HG03520 (cell line): ENCODE data around the gene PXMP2.
A peak's percentile ranks its signal among the peaks of the same experiment; 100 is the strongest.
"Not testable (repeated sequence)": the region's sequence is repeated elsewhere in the genome, so short reads cannot be mapped to it uniquely, and the experiment has no call there.

Experiments used
- ATAC-seq: cut with Tn5 transposase; IDR thresholded peaks from one replicate; pipeline ENCODE4 v1.9.1; 2021; ENCODE audit warnings: mild to moderate bottlenecking, moderate library complexity; ENCODE audit not compliant: unreplicated experiment

PXMP2 gene

GRCh38 chr12:132690112-132690511, 2.7 kb downstream of the PXMP2 start:
- no peak for ATAC-seq

DNA sequence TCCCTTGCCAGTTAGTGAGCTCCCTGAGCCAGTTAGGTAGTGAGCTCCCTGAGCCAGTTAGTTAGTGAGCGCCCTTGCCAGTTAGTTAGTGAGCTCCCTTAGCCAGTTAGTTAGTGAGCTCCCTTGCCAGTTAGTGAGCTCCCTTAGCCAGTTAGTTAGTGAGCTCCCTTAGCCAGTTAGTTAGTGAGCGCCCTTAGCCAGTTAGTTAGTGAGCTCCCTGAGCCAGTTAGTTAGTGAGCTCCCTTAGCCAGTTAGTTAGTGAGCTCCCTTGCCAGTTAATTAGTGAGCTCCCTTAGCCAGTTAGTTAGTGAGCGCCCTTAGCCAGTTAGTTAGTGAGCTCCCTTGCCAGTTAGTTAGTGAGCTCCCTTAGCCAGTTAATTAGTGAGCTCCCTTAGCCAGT, 4.6 kb downstream of the PXMP2 start:
- ATAC-seq: not testable (repeated sequence)

DNA sequence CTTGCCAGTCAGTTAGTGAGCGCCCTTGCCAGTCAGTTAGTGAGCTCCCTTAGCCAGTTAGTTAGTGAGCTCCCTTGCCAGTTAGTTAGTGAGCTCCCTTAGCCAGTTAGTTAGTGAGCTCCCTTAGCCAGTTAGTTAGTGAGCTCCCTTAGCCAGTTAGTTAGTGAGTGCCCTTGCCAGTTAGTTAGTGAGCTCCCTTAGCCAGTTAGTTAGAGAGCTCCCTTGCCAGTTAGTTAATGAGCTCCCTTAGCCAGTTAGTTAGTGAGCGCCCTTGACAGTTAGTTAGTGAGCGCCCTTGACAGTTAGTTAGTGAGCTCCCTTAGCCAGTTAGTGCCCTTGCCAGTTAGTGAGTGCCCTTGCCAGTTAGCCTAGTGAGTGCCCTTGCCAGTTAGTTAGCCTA, 7.5 kb downstream of the PXMP2 start:
- ATAC-seq: not testable (repeated sequence)

- ATAC-seq: no peak
Measured at GRCh38 chr12:132695431-132695830, 8.0 kb downstream of the PXMP2 start.

DNA sequence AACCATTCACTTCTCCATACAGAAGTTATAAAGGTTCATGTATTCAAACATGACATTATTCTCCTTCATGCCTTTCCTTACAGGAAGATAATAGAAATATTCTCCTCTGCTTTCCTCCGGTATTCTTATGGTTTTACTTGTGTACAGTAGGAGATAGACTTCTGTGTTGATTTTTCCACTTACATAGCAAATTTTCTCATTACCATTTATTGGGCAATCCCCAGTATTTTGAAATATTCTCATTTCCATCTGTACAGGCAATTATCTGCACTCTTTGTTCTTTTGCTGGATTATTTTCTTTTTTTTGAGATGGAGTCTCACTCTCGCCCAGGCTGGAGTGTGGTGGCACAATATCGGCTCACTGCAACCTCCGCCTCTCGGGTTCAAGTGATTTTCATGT, 11.0 kb downstream of the PXMP2 start:
- ATAC-seq: no peak

- no peak for ATAC-seq
Measured at GRCh38 chr12:132700212-132700822, 12.9 kb downstream of the PXMP2 start.

DNA sequence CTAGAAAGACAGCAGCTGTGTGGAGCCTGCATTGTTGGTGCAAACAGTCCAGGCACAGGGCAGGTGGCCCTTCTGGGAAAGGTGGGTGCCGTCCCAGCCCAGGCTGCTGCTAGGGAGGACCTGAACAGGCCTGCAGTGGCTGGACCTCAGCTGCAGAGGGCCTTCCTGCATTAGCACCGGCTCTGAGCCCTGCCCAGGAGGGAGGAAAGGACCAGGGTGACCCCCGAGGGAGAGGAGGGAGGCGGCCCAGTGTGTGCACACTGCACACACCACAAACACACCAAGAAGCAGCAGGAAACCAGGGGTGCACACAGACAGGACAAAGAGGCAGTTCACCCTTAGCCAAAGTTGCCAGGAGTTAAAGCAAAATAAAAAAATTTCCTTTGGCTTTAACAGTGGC, 15.3 kb downstream of the PXMP2 start:
- no peak for ATAC-seq

DNA sequence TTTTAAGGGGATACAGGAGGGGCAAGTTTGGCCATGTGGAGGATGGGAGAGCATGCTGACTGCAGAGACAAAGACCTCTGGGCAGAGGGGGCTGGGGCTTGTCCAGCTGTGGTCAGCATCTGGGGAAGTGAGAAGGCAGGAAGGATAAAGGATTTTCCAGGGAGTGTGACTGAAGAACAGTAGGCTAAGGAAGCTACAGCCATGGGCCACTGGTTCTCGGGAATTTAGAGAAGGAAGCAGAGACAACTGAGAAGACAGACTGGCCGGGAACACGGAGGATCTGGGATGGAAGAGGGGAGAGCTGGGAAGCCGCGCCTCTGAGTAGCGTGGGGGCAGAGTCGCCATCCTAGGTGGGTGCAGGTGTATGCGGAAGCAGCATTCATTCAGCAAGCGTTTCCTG, 16.3 kb downstream of the PXMP2 start:
- ATAC-seq: no peak

- ATAC-seq: no peak
Measured at GRCh38 chr12:132707241-132707640, 19.9 kb downstream of the PXMP2 start.

DNA sequence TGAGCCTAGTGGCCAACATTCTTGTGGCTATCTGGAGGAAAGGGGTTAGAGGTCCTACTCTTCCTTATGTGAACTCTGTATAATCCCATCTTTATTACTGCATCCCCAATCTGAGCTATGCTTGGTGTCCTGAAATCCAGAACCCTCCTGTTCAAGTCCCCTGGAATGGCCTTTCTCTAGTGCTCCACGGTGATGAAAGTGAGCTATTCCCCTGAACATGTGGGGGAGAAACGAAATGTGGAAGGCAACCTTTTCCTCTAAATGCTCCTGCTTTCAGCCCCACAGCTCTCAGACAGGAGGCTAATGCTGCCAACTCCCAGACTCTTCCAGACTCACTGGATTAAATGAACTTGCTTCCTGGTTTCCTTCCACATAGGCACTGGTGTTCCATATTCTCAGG, 20.8 kb downstream of the PXMP2 start:
- ATAC-seq: no peak

GRCh38 chr12:132710043-132710404, 22.6 kb downstream of the PXMP2 start:
- ATAC-seq: peak; percentile 25

GRCh38 chr12:132710405-132711079, 23.2 kb downstream of the PXMP2 start, which contains the start of gene PGAM5:
Gene PGAM5 (plus strand): TSS chr12:132710842. CDS start chr12:132710877, 35 bp downstream.
- ATAC-seq: peak; percentile 88

DNA sequence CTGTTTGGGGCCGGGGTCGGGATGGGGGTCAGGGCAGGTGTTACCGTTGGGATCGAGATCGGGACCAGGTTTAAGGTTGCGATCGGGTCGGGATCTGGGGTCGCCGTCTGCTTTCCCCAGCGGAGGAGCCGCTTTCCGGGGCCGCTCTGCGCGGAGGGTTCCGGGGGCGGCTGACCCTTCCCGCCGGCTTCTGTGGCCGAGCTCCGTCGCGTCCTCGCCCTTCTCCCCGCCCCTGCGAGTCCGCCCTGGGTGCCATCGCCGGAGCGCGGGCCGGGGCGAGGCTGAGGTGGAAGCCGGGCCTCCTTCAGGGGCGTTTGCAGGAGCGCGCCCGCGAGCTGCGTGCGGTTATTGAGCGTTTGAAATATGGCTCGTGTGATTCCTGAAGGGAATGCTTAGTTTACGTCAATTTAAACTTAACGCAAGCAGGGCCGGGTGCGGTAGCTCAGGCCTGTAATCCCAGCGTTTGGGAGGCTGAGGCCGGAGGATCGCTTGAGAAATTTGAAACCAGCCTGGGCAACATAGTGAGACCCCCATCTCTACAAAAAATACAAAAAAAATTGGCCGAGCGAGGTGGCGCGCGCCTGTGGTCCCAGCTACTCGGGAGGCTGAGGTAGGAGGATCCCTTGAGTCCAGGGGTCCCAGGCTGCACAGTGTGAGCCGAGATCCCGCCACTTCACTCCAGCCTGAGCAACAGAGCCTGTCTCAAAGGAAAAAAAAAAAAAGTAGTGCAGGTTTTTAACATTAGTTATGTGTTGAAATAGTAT, 23.9 kb downstream of the PXMP2 start:
- ATAC-seq: no peak

- no peak for ATAC-seq
Measured at GRCh38 chr12:132713123-132713522, 25.7 kb downstream of the PXMP2 start.

GRCh38 chr12:132715874-132716273, 28.5 kb downstream of the PXMP2 start:
- no peak for ATAC-seq

DNA sequence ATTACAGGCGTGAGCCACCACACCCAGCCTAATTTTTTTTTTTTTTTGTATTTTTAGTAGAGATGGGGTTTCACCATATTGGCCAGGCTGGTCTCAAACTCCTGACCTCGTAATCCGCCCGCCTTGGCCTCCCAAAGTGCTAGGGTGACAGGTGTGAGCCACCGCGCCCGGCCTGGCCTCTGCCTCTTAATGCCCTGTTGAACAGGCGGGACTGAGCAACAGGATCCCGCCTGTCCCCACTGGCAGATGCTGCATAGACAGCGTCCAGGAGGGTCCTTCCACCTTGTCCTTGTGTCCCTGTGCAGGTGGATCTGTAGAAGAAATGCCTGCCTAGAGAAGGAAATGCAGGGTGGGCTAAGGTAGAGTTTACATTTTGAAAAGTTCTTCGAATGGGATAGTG, 29.0 kb downstream of the PXMP2 start:
- no peak for ATAC-seq

DNA sequence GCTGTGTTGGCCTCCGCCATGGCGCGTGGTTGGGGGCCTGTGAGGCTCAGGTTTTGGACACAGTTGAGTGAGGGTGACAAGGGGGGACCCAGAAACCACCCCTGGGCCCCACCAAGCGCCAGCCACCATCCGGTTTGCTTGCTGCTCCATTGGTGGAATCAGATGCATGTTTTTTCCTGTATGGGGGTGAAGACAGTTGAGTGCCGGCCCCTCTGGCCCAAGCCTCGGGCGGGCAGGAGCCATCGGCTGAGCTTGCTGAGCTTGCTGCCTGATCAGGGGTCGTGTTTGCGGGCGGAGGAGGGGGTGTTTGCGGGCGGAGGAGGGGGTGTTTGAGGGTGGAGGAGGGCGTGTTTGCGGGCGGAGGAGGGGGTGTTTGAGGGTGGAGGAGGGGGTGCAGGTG, 29.6 kb downstream of the PXMP2 start:
- no peak for ATAC-seq

DNA sequence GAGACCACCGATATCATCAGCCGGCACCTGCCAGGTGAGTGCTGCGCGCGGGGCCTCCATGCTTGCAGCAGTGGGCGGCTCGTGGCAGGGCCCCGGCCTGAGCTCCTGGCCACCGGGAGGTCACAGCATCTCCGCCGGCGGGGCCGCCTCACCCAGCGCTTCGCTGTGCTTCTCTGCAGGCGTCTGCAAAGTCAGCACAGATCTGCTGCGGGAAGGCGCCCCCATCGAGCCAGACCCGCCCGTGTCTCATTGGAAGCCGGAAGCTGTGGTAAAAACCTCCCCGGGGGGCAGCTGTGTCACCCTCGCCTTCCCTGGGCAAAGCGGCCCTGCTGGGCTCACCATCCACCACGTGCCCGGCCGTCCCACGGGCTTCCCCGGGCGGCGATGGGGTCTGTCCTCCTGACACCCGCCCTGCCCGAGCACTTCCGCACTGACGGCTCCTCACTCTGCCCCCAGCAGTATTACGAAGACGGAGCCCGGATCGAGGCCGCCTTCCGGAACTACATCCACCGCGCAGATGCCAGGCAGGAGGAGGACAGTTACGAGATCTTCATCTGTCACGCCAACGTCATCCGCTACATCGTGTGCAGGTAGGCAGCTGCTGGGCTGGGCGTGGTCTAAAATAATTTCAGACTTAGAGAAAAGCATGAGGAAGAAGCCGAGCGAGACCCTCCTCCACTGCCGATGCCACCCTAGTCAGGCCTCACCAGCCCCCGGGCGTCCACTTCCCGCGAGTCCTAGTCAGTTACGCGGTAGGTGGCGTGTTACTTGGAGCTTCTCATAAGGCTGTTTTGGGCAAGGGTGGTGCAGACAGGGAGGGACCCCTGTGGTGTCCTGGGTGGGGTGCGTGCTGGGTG, 30.4 kb downstream of the PXMP2 start:
- ATAC-seq: no peak

- no peak for ATAC-seq
Measured at GRCh38 chr12:132718644-132719043, 31.3 kb downstream of the PXMP2 start.

DNA sequence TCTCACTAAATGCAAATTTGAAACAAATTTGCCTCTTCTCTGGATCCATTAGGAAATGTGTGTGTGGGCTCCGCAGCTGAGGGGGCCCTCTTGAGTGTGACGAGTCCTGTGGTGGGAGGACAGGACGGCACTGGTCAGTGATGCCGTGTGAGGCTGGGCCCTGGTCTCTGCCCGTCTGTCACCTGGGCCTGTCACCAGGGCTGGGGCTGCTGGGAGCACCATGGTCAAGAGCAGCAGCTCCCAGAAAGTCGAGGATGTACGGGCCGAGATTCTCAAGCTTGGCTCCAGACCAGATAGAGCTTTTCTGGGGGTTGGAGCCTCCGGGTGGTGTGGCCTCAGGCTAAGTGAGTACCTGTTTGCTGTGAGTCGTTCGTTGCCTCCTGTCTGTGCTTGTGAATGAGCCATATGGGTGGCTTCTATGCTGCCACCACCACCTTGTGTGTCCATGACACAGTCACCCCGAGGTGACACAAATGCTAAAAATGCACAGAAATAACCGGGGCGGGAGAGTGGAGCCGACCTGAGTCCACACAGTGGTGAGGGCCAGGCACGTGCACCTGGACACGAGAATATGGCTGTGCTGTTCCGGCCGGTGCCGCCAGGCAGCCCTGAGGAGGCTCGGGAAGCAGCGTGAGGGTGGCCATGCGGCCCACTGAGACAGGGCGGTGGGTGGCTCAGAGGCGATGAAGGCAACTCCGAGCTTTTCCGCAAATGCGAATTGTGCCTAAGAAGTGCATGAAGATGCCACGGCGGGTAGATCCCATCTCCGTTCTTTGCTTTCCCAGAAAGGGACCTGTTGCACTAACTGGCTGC, 32.0 kb downstream of the PXMP2 start:
- ATAC-seq: no peak
